Neural progenitor cell (in vitro differentiated cells): ENCODE measurements around the gene IRS2. TPM values are rescaled to one million over a fixed set of nuclear protein-coding genes. Genes with fewer than 3 reads are reported as not detected.

ENCODE experiments used
- DNase-seq: peaks from one replicate; pipeline ENCODE4 v3.0.0-alpha.2; 2016; ENCODE audit warnings: low spot score
- H2AFZ ChIP-seq: fragments of 200-600 bp; sonication (generic); replicated peaks from 2 replicates; pipeline ENCODE4 v1.6.1; 2016; ENCODE audit warnings: antibody characterized with exemption
- H3F3A ChIP-seq: fragments of 200-600 bp; sonication (generic); 2 replicates; pipeline ENCODE4 v1.6.1; 2016; ENCODE audit warnings: antibody characterized with exemption, low read depth
- H3K27ac ChIP-seq: fragments of 200-600 bp; sonication (generic); 2 replicates; pipeline ENCODE4 v1.5.1; 2016; ENCODE audit warnings: mild to moderate bottlenecking
- H3K27me3 ChIP-seq: fragments of 200-600 bp; sonication (generic); 2 replicates; pipeline ENCODE4 v1.6.1; 2016; ENCODE audit warnings: mild to moderate bottlenecking, moderate library complexity
- H3K36me3 ChIP-seq: fragments of 200-600 bp; sonication (generic); 2 replicates; pipeline ENCODE4 v1.5.1; 2016
- H3K4me1 ChIP-seq: fragments of 200-600 bp; sonication (generic); 2 replicates; pipeline ENCODE4 v1.6.1; 2016; ENCODE audit warnings: mixed run types
- H3K4me2 ChIP-seq: fragments of 200-600 bp; sonication (generic); 2 replicates; pipeline ENCODE4 v1.6.1; 2016
- H3K4me3 ChIP-seq: fragments of 200-600 bp; sonication (generic); 2 replicates; pipeline ENCODE4 v1.5.1; 2016
- H3K79me2 ChIP-seq: fragments of 200-600 bp; sonication (generic); 2 replicates; pipeline ENCODE4 v1.6.1; 2016; ENCODE audit warnings: low read depth
- H3K9ac ChIP-seq: fragments of 200-600 bp; sonication (generic); 2 replicates; pipeline ENCODE4 v1.6.1; 2016
- H3K9me3 ChIP-seq: fragments of 200-600 bp; sonication (generic); 2 replicates; pipeline ENCODE4 v1.5.1; 2016; ENCODE audit warnings: low read depth
- H4K20me1 ChIP-seq: fragments of 200-600 bp; sonication (generic); 2 replicates; pipeline ENCODE4 v1.6.1; 2016; ENCODE audit warnings: low read depth
- H3K27ac Mint-ChIP-seq: 3 replicates; pipeline ENCODE4 v1.8.0; 2021; ENCODE audit warnings: mixed read lengths
- H3K27me3 Mint-ChIP-seq: 2 replicates; pipeline ENCODE4 v1.8.0; 2022; ENCODE audit warnings: low read depth, mild to moderate bottlenecking, inconsistent platforms, moderate library complexity, mixed read lengths; ENCODE audit not compliant: insufficient read depth
- H3K36me3 Mint-ChIP-seq: 3 replicates; pipeline ENCODE4 v1.8.0; 2021; ENCODE audit warnings: mixed read lengths
- H3K4me1 Mint-ChIP-seq: 3 replicates; pipeline ENCODE4 v1.8.0; 2021; ENCODE audit warnings: mixed read lengths
- H3K4me3 Mint-ChIP-seq: 3 replicates; pipeline ENCODE4 v1.8.0; 2021; ENCODE audit warnings: mild to moderate bottlenecking, moderate library complexity, mixed read lengths
- H3K9me3 Mint-ChIP-seq: 3 replicates; pipeline ENCODE4 v1.8.0; 2020; ENCODE audit warnings: mixed read lengths
- EZH2 ChIP-seq: fragments of 200-600 bp; sonication (generic); IDR thresholded peaks from 2 replicates; pipeline ENCODE4 v1.6.1; 2017; ENCODE audit warnings: antibody characterized with exemption, mild to moderate bottlenecking, moderate library complexity
- EZH2phosphoT487 ChIP-seq: fragments of 200-600 bp; sonication (generic); IDR thresholded peaks from 2 replicates; pipeline ENCODE4 v1.6.1; 2017; ENCODE audit warnings: antibody characterized with exemption
- total RNA-seq: library from RNA; depleted of rRNA; stranded (reverse); fragments of >200 nt; gene quantifications from 2 replicates; pipeline ENCODE4 v1.2.3, GENCODE V29; 2015; ENCODE audit warnings: low replicate concordance
- TF ChIP-seq, protein P1 (sequence below): fragments of 200-600 bp; sonication (generic); IDR thresholded peaks from 2 replicates; pipeline ENCODE4 v1.5.1; 2017; ENCODE audit warnings: antibody characterized with exemption, mild to moderate bottlenecking

Gene IRS2
- total RNA-seq, 1 donor from 2014 or later = 4.2 TPM

DNA sequence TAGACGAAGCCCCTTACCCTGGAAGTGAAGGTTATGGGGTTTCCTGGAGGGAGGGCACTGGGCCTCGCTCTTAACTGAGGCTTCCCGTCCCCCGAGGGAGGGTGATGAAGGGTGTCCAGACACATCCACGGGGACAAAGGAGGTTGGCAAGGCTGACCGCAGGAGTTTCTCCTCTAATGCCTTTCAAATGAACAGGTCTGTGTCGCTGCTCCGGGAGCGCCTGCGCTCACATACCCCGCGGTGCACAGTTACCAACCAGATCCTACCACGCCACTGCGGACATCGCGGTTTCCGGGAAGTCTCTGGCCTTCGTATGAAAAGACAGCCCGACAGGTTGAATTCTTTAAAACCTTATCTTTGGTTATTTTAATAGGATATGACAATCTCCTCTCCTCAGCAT, 41.3 kb downstream of the IRS2 start:
- no peak overlapping the region for H3K4me3 Mint-ChIP-seq
- no peaks in the 10 kb centered on the region for H3F3A ChIP-seq
- no peaks in the 10 kb centered on the region for H3K27me3 ChIP-seq
- H2AFZ ChIP-seq = no peak overlapping the region
- H3K4me1 ChIP-seq = peaks cover 13% of the 10 kb centered on the region
- DNase-seq = no peak
- TF ChIP-seq EZH2 = no peak
- TF ChIP-seq, protein P1, sequence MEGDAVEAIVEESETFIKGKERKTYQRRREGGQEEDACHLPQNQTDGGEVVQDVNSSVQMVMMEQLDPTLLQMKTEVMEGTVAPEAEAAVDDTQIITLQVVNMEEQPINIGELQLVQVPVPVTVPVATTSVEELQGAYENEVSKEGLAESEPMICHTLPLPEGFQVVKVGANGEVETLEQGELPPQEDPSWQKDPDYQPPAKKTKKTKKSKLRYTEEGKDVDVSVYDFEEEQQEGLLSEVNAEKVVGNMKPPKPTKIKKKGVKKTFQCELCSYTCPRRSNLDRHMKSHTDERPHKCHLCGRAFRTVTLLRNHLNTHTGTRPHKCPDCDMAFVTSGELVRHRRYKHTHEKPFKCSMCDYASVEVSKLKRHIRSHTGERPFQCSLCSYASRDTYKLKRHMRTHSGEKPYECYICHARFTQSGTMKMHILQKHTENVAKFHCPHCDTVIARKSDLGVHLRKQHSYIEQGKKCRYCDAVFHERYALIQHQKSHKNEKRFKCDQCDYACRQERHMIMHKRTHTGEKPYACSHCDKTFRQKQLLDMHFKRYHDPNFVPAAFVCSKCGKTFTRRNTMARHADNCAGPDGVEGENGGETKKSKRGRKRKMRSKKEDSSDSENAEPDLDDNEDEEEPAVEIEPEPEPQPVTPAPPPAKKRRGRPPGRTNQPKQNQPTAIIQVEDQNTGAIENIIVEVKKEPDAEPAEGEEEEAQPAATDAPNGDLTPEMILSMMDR = no peak
- no peak for TF ChIP-seq EZH2phosphoT487
- peaks cover under 1% of the 10 kb centered on the region for H4K20me1 ChIP-seq
- H3K4me1 Mint-ChIP-seq = peaks cover 31% of the 10 kb centered on the region
- no peak overlapping the region for H3K4me2 ChIP-seq
- H3K27ac ChIP-seq = no peak overlapping the region
- H3K36me3 Mint-ChIP-seq = peaks cover 3% of the 10 kb centered on the region
- no peak overlapping the region for H3K4me3 ChIP-seq
- H3K27me3 Mint-ChIP-seq = peaks cover 3% of the 10 kb centered on the region
- no peak overlapping the region for H3K27ac Mint-ChIP-seq
- H3K9me3 Mint-ChIP-seq = peaks cover 10% of the 10 kb centered on the region
- H3K9ac ChIP-seq = no peak overlapping the region
- no peaks in the 10 kb centered on the region for H3K79me2 ChIP-seq
- H3K9me3 ChIP-seq = no peaks in the 10 kb centered on the region
- H3K36me3 ChIP-seq = no peaks in the 10 kb centered on the region

GRCh38 chr13:109744512-109745051, 41.8 kb downstream of the IRS2 start:
- TF ChIP-seq, protein P1 = no peak
- no peak for TF ChIP-seq EZH2phosphoT487
- no peak for TF ChIP-seq EZH2
- Histone ChIP-seq H3K4me2 (no peak overlapping the region), H3K27me3 (no peaks in the 10 kb centered on the region), H3K4me1 (peaks cover 11% of the 10 kb centered on the region), H3K79me2 (no peaks in the 10 kb centered on the region), H3K9me3 (no peaks in the 10 kb centered on the region), H3K4me3 (no peak overlapping the region), H3F3A (no peaks in the 10 kb centered on the region), H3K36me3 (no peaks in the 10 kb centered on the region), H3K27ac (no peak overlapping the region), H3K9ac (no peak overlapping the region), H2AFZ (no peak overlapping the region), H4K20me1 (no peaks in the 10 kb centered on the region)
- Mint-ChIP-seq H3K4me3 (peak overlapping the region; percentile 48), H3K27ac (no peak overlapping the region), H3K36me3 (peaks cover 3% of the 10 kb centered on the region), H3K4me1 (peaks cover 26% of the 10 kb centered on the region), H3K27me3 (peaks cover 3% of the 10 kb centered on the region), H3K9me3 (peaks cover 10% of the 10 kb centered on the region)
- no peak for DNase-seq

- Histone ChIP-seq H2AFZ (no peak overlapping the region), H3K79me2 (no peaks in the 10 kb centered on the region), H3K4me1 (peaks cover 4% of the 10 kb centered on the region), H4K20me1 (no peaks in the 10 kb centered on the region), H3K36me3 (no peaks in the 10 kb centered on the region), H3K27me3 (no peaks in the 10 kb centered on the region), H3K9ac (no peak overlapping the region), H3K4me2 (no peak overlapping the region), H3F3A (no peaks in the 10 kb centered on the region), H3K4me3 (no peak overlapping the region), H3K9me3 (no peaks in the 10 kb centered on the region), H3K27ac (peak overlapping the region; percentile 8)
- peaks cover 19% of the 10 kb centered on the region for H3K4me1 Mint-ChIP-seq
- H3K4me3 Mint-ChIP-seq = no peak overlapping the region
- DNase-seq = no peak
- H3K27me3 Mint-ChIP-seq = peaks cover 3% of the 10 kb centered on the region
- TF ChIP-seq EZH2phosphoT487 = no peak
- TF ChIP-seq EZH2 = no peak
- TF ChIP-seq, protein P1 = no peak
- peaks cover 3% of the 10 kb centered on the region for H3K36me3 Mint-ChIP-seq
- H3K9me3 Mint-ChIP-seq = peaks cover 10% of the 10 kb centered on the region
- no peak overlapping the region for H3K27ac Mint-ChIP-seq
Observed at GRCh38 chr13:109743706-109744453, 42.5 kb downstream of the IRS2 start.
